GM15510 (cell line): ENCODE results near the gene SSTR1.

Experiments used
- POLR2A ChIP-seq: IDR thresholded peaks from 3 replicates; pipeline ENCODE4 v1.6.1; 2011; ENCODE audit warnings: borderline replicate concordance; ENCODE audit not compliant: insufficient read length; ENCODE audit errors: extremely low read depth

SSTR1 gene

GRCh38 chr14:38199739-38200138, 8.0 kb upstream of the SSTR1 start:
- TF ChIP-seq POLR2A: no peak

- no peak for TF ChIP-seq POLR2A
These were observed 6.4 kb upstream of the SSTR1 start for GRCh38 chr14:38201137-38201828.

DNA sequence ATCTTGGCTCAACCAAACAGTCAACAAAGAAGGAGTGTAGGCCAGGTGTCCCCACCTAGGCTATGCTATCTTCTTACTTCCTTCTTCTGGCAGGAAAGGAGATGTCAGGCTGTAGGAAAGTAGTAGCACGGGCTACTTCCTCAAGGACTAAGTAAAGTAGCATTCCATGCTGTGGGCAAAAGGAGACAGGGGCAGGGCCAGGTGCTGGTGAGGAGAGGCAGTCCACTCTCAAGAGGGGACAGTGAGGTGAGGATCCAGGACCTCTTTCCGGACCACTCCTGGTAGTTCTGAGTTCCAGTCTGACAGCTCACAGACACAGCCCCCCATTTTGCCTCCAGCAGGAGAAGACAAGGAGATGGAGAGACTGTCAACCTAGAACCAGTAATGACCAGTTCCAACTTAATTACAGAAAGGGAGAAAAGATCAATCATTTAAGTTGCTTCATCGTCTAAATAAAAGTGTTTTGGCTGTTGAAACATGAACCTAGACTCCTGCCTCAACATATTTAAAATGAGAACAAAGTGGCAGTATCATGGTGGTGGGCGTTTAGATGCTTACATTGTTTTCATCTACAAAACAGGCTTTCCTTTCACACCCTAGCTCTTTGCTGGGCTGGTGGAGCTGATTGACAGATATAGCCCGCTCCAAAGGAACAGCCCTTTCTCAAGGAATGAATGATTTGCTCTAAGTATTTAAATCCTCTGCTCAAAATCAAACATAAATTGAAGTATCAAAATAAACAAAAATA, 5.1 kb upstream of the SSTR1 start:
- TF ChIP-seq POLR2A: no peak

DNA sequence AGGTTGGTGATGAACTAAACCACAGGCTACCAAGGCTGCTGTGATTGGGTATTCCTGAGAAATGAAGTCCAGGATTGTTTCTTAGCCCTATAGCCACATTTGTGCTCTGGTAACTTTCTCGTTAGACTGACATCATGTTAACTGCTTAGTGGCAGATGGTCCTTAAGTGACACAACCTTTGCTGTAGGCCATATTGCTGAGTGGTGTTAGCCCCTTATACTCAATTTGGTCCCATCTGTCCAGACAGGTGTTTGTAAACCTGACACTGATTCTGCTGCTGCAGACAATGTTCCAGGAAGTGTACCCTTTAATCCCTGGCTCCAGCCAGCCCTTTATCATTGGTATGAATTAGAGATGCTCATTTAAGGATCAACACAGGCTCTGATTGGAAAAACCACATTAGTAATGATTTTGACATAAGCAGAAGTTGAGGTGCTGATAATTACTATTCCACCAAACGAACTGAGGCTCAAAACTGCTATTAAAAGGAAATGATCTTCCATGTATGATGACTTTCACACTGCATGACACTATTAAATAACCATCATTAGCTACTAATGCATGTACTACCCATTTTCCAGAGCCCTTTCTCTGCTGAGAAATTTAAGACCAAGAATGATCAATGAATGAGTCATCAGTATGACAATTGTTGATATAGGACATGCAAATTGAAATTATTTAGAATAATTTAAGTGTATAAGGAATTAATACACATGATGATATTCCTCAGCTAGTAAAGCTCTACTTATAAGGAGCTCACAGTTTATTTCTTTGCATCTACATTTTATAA, 3.6 kb upstream of the SSTR1 start:
- TF ChIP-seq POLR2A: no peak

DNA sequence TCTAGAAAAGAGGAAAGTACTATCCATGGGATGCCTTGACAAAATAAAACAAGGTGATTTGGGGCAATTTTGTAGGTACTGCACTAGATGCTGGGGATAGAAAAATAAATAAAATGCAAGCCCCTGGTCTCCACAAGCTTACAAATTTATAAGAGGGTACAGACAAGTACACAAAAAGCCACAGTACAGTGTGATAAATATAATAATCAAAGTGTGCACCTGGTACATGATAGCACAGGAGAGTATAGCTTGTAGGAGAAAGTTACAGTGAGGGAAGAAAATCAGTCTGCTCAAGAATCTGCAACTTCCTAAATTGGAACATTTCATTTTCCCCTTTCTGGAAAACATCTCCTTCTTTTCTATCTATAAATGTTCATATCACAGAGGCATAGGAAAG, 3.0 kb upstream of the SSTR1 start:
- TF ChIP-seq POLR2A: no peak

- TF ChIP-seq POLR2A: no peak
These were observed 2.4 kb upstream of the SSTR1 start for GRCh38 chr14:38205119-38205813.

DNA sequence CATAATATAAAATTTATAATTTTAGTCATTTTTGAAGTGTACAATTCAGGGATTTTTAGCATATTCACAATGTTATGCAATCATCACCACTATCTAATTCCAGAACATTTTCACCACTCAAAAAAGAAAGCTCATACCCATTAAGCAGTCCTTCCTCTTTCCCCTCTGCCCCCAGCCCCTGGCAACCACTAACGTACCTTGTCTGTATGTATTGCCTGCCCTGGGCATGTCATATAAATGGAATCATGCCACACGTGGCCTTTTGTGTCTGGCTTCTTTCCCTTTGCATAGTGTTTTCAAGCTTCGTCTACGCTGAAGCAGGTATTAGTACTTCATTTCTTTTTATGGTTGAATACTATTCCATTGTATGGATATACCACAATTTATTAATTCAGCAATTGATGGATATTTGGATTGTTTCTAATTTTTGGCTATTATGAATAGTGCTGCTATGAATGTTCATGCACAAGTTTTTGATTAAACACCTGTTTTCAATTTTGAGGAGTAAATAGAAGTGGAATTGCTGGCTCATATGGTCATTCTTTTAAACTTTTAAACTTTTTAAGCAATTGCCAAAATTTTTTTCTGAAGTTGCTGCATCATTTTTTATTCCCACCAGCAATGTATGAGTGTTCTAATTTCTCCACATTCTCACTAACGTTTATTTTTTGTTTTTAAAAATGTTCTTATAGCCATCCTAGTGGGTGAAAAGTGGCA, 1.6 kb upstream of the SSTR1 start:
- no peak for TF ChIP-seq POLR2A

DNA sequence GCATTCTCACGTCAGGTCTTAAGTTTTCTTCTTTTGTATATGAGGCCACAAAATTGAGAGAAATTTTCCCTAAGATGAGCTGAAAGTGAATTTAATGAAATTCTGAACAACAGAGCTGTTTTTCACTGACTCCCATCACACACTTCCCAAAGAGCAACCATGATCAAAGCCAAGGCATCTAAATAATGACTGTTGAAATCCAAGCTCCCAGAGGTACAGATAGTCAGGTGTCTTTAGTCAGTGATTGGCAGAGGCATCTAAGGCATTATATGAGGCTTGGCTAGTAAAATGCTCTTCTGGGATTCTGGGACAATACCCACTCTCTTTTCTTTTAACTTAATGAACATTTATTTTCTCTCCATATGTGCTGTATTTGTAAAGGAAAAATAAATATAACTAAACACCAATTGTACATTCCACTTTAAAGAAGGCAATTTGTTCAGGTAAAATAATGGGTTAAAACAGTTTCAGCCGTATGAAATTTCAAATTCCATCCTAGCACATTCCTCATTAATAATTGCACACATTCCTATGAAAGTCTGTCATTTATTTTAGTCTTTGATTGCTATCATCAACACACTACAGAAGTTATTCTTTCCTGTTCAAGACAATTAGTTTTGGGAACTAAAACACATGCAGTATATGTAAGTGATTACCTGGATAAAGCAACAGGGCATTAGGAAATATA, 871 bp upstream of the SSTR1 start:
- no peak for TF ChIP-seq POLR2A

GRCh38 chr14:38207377-38207735, 348 bp upstream of the SSTR1 start:
- TF ChIP-seq POLR2A: no peak

DNA sequence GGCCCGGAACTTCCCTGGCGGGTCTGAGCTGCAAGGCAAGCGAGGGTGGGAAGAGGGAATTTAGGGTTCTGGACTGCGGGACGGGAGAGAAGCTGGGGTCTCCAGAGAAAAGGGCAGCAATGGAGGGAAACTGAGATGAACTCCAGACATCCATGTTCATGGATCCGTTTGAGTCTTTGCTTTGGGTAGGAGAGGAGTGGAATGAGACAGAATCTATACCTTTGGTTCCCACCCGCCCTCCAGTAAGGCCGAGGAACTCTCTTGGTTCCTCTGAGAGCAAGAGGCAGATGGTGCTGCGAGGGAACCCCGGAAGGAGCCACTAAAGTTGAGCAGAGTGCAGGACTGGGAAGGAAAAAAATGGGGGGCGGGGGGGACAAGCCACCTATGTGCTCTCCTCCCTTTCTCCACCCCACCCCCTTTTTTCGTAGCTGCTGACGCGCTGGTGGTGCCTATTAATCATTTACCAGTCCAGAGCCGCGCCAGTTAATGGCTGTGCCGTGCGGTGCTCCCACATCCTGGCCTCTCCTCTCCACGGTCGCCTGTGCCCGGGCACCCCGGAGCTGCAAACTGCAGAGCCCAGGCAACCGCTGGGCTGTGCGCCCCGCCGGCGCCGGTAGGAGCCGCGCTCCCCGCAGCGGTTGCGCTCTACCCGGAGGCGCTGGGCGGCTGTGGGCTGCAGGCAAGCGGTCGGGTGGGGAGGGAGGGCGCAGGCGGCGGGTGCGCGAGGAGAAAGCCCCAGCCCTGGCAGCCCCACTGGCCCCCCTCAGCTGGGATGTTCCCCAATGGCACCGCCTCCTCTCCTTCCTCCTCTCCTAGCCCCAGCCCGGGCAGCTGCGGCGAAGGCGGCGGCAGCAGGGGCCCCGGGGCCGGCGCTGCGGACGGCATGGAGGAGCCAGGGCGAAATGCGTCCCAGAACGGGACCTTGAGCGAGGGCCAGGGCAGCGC, 1.2 kb downstream of the SSTR1 start:
- TF ChIP-seq POLR2A: no peak

- TF ChIP-seq POLR2A: no peak
These were observed 2.2 kb downstream of the SSTR1 start for GRCh38 chr14:38209572-38210557.
